Measurements from ENCODE around the gene PEX3. TPM values are rescaled to one million over a fixed set of nuclear protein-coding genes. Genes with fewer than 3 reads are reported as not detected.
"Not testable (repeated sequence)": the region's sequence is repeated elsewhere in the genome, so short reads cannot be mapped to it uniquely, and the experiment has no call there.

Gene PEX3
- polyA plus RNA-seq, 3 donors = 34.2 to 41.4 (median 38.4) TPM

GRCh38 chr6:143443096-143443495 is 7.5 kb upstream of the PEX3 start:
- no peak for DNase-seq (ENCODE audit: low read depth in 3 of 3, low spot score in 2 of 3)

- DNase-seq (ENCODE audit: low read depth in 3 of 3, low spot score in 2 of 3) = not testable (repeated sequence)
Measured at GRCh38 chr6:143447865-143448264, 2.7 kb upstream of the PEX3 start.

DNA sequence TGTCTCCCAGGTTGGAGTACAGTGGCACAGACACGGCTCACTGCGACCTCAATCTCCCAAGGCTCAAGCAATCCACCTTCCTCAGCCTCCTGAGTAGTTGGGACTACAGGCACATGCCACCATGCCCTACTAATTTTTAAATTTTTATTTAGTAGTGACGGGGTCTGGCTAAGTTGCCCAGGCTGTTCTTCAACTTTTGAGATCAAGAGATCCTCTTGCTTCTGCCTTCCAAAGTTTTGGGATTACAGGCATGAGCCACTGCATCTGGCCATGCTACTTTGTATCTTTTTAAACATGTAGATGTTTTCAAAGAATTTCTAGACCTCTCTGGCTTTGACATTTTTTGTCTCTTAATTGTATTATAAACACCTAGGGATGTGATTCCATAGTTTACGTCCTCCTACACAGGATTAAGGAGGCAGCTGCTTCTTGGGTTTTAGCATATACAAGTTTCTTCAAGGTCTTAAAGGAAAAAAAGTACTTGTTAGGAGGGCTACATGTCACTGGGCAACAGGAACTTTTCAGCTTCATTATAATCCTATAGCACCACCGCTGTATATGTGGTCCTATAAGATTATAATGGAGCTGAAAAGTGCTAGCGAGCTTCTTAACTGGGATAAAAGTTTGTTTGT is 1.4 kb upstream of the PEX3 start:
- DNase-seq (ENCODE audit: low read depth in 3 of 3, low spot score in 2 of 3) = no peak

DNA sequence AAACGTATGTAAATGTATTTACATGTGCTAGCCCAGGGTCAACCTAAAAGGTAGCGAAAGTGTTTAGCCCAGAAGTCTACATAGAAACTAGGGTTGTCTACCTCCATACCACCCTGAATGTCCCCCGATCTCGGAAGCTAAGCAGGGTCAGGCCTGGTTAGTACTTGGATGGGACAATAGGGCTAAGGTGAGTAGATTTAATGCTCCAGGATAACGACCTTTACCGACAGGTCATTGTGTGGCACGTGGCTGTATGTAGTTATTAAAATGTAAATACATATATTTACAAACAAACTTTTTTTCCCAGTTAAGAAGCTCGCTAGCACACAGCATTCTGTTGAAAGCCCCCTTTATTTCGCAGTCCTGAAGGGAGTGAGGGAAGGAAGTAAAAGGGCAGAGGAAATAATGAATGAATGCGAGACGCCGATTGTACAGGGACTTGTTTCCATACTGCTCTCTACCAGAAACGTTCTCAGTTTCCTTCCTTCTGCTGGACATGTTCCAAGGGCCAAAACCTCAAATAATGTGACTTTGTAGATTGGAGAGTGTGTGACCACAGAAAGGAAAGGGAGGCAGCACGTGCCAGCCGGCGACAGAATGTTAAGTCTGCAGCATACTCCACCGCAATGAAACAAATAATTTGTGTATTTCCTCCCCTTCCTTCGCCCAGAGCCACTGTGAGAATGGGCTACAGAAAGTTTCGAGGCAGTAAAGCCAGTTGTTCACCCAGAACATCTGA is 722 bp upstream of the PEX3 start:
- no peak for DNase-seq (ENCODE audit: low read depth in 3 of 3, low spot score in 2 of 3)

DNA sequence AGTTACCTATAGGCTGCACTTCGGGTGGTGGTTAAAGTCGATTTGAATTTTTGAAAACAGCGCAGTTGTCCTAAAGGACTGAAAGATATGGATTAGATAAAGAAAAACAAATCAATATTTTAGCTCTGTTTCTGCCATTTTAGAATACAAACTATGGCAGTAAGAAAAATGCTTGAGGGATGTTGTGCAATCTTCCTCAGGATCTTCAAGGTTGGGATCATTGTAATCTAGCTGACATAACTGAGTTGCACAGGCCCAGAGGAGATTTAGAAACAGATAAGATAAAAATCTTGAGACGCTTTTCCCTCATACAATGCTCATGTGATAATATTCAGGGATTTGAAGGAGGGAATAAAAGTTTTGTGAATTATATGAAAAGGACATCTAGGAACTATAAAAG is 926 bp downstream of the PEX3 start:
- DNase-seq (ENCODE audit: low read depth in 3 of 3, low spot score in 2 of 3) = no peak

- DNase-seq (ENCODE audit: low read depth in 3 of 3, low spot score in 2 of 3) = no peak
Measured at GRCh38 chr6:143457563-143458359, 7.2 kb downstream of the PEX3 start.

GRCh38 chr6:143465546-143465945 is 14.9 kb downstream of the PEX3 start:
- no peak for DNase-seq (ENCODE audit: low read depth in 3 of 3, low spot score in 2 of 3)

DNA sequence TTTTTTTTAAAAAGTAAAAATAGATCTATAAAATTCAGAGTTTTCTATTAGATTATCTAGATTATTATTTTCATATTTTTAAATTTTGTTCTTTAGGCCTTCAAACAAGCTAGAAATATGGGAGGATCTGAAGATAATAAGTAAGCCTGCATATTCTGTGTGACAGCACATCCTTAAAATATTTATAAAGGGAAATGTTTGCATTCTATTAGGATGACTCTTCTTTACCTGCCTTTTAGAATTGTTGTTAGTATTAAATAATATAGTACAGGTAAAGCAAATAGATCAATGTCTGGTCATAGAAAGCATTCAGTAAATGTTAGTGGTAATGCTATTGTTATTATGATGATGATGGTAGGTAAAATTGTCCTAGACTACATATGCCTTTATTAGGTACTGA is 17.4 kb downstream of the PEX3 start:
- no peak for DNase-seq (ENCODE audit: low read depth in 3 of 3, low spot score in 2 of 3)

GRCh38 chr6:143468823-143469222 is 18.2 kb downstream of the PEX3 start:
- DNase-seq (ENCODE audit: low read depth in 3 of 3, low spot score in 2 of 3) = not testable (repeated sequence)

DNA sequence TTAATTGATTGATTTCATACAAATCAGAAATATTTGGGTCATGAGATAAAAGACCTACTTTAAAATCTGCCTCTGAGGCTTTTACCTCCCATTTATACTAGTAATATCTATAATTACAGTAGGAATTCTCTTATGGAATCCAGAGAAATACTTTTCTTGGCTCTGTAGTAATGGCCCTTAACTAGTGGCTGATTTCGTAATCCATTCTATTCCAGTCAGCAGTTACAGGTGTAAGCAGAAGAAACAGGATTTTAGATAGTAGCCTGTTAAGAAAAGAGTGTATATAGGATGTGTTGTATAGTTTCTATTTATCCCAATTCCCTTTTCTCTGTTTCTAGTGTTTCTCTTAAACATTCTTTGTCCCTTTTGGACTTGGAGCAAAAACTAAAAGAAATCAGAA is 21.2 kb downstream of the PEX3 start:
- DNase-seq (ENCODE audit: low read depth in 3 of 3, low spot score in 2 of 3) = no peak

GRCh38 chr6:143476545-143476944 is 25.9 kb downstream of the PEX3 start:
- no peak for DNase-seq (ENCODE audit: low read depth in 3 of 3, low spot score in 2 of 3)

- DNase-seq (ENCODE audit: low read depth in 3 of 3, low spot score in 2 of 3) = no peak
Measured at GRCh38 chr6:143478479-143479062, 28.0 kb downstream of the PEX3 start.

- DNase-seq (ENCODE audit: low read depth in 3 of 3, low spot score in 2 of 3) = no peak
Measured at GRCh38 chr6:143482593-143482992, 32.0 kb downstream of the PEX3 start.

- DNase-seq (ENCODE audit: low read depth in 3 of 3, low spot score in 2 of 3) = no peak
Measured at GRCh38 chr6:143485967-143486366, 35.4 kb downstream of the PEX3 start.

DNA sequence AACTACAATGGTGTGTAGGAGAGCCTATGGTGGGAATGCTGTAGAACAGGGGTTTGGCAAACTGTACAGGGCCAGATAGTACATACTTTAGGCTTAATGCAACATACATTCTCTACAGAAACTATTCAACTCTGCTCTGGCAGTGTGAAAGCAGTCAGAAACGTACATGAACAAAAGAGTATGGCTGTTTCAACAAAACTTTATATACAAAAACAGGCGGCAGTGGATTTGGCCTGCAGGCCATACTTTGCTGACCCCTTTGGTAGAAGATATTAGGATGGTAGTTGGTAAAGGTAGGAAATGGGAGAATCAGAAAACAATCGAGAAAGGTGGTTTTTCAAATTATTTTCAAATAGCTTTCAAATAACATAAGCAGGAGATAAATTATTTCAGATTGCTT is 36.1 kb downstream of the PEX3 start:
- no peak for DNase-seq (ENCODE audit: low read depth in 3 of 3, low spot score in 2 of 3)

DNA sequence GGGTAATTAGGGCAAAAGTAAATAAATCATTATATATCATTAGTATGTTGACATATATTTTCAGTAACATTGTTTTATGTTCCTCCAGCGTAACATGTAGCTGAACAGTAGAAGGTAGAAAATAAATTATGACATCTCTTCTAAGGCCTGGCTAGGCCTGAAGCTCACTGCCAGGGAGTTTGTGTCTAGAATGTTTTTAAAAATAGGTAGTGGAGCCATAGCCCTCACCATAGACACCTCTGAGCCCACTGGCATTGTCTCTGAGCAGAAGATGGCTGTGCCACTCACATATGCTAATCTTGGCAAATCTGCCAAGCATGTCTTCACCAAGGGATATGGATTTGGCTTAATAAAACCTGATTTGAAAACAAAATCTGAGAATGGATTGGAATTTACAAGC is 39.6 kb downstream of the PEX3 start:
- no peak for DNase-seq (ENCODE audit: low read depth in 3 of 3, low spot score in 2 of 3)

GRCh38 chr6:143490775-143491174 is 40.2 kb downstream of the PEX3 start:
- no peak for DNase-seq (ENCODE audit: low read depth in 3 of 3, low spot score in 2 of 3)

GRCh38 chr6:143496974-143497373 is 46.4 kb downstream of the PEX3 start:
- DNase-seq (ENCODE audit: low read depth in 3 of 3, low spot score in 2 of 3) = no peak

GRCh38 chr6:143498428-143498827 is 47.8 kb downstream of the PEX3 start:
- no peak for DNase-seq (ENCODE audit: low read depth in 3 of 3, low spot score in 2 of 3)

DNA sequence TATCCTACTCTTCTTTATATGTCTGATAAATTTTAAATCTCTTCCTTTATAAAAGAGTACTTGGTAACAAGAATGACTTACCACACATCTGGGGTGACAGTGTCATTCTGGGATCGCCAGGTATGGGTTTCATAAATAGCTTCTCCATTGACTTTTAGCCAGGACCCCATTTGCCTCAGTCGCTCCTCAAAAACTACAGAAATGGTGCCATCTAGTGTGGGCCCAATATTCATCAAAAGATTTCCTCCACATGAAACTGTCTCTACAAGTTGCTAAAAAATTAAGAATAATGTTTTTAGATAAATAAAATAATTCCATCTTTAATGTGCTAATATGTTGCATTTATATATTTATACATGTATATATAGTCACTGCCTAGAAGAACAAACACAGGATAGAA is 51.2 kb downstream of the PEX3 start:
- no peak for DNase-seq (ENCODE audit: low read depth in 3 of 3, low spot score in 2 of 3)

DNA sequence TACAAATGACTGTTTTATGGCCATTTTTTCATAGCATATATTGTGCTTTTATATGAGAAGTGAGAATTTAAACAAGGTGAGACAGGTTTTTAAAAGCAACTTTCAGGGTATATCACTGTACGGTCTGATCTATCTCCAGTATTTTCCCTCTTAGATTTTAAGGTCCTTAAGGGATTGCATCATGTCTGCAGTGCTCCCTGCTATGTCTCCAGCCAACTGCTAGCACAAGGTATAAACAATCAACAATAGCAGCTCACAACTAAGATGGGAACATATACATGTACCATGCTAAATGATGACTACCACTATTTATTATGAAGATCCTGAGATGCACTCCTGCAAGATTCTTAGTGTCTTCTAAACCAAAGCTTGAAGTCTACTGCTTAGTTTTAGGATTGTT is 53.8 kb downstream of the PEX3 start:
- no peak for DNase-seq (ENCODE audit: low read depth in 3 of 3, low spot score in 2 of 3)

Data from right renal cortex interstitium (tissue), 3 donors.